Measurements from ENCODE around the gene MAP2K3. TPM values are rescaled to one million over a fixed set of nuclear protein-coding genes. Genes with fewer than 3 reads are reported as not detected.

MAP2K3 gene
- total RNA-seq, 4 donors from 2014 or later, result 44.4 to 148 (median 59.6) TPM

GRCh38 chr17:21251337-21252010 lies 33.0 kb upstream of the MAP2K3 start:
- Histone ChIP-seq H3K27me3 (no peaks in the 10 kb centered on the region), H3K36me3 (no peaks in the 10 kb centered on the region), H3K27ac (no peak overlapping the region), H3K4me1 (peaks cover 4 to 22% (median 18%) of the 10 kb centered on the region in 4 donors), H3K4me3 (no peak overlapping the region), H3K9me3 (no peaks in the 10 kb centered on the region)
- TF ChIP-seq, protein P1, sequence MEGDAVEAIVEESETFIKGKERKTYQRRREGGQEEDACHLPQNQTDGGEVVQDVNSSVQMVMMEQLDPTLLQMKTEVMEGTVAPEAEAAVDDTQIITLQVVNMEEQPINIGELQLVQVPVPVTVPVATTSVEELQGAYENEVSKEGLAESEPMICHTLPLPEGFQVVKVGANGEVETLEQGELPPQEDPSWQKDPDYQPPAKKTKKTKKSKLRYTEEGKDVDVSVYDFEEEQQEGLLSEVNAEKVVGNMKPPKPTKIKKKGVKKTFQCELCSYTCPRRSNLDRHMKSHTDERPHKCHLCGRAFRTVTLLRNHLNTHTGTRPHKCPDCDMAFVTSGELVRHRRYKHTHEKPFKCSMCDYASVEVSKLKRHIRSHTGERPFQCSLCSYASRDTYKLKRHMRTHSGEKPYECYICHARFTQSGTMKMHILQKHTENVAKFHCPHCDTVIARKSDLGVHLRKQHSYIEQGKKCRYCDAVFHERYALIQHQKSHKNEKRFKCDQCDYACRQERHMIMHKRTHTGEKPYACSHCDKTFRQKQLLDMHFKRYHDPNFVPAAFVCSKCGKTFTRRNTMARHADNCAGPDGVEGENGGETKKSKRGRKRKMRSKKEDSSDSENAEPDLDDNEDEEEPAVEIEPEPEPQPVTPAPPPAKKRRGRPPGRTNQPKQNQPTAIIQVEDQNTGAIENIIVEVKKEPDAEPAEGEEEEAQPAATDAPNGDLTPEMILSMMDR (IDR thresholded peaks at IDR 0.05), result no peak
- no peak for TF ChIP-seq POLR2A (IDR thresholded peaks at IDR 0.05)
- no peak for TF ChIP-seq EP300 (IDR thresholded peaks at IDR 0.05; ENCODE audit: low read depth)
- TF ChIP-seq POLR2AphosphoS5 (IDR thresholded peaks at IDR 0.05), result no peak
- intact Hi-C loops (cut with DNase I; ENCODE audit: low total_unique reads) (loop anchor here (2.0 kb wide), 2 partner anchors 29 to 39 kb away; no protein-coding TSS in a partner anchor), in situ Hi-C loops (cut with MboI; ENCODE audit: low pct_ligation_motif_present in 1 of 4, low pct_unique_long_range_greater_than_20kb in 1 of 4, low sequenced_read_pairs in 3 of 4) (loop anchor here in 1 of 4 donors (10.0 to 25.0 kb wide), 2 partner anchors 63 to 261 kb away; no protein-coding TSS in a partner anchor)
- no peak for DNase-seq
- WGBS, 2 donors (ENCODE audit: low coverage in 1 of 2), result 55 to 87% methylated on average over 2 to 15 of the region's 15 CpGs

DNA sequence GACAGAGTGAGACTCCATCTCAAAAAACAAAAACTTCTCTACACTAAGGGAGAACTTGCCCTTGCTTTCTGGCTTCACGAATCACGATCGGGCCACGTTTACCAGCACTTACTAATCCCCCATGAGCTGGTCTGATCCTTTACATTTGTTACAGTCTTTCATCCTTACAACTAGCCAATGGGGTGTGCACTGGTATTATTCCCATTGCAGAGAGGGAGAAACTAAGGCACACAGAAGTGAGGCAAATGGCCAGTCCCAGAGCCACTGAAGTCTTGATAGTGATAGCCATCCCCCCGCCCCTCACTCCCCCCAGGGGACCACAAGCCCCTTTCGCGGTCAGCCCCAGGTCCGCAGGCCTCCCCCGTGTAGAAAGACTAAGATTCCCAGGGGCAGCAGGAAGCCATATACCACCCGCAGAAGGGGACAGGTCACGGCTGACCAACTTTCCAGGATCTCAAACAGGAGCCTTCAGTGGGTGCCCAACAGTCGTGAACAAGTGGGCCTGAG lies 32.2 kb upstream of the MAP2K3 start:
- no peaks in the 10 kb centered on the region for H3K27me3 ChIP-seq
- no peaks in the 10 kb centered on the region for H3K9me3 ChIP-seq
- intact Hi-C loops (cut with DNase I; ENCODE audit: low total_unique reads) (loop anchor here (2.0 kb wide), 2 partner anchors 28 to 40 kb away; no protein-coding TSS in a partner anchor), in situ Hi-C loops (cut with MboI; ENCODE audit: low pct_ligation_motif_present in 1 of 4, low pct_unique_long_range_greater_than_20kb in 1 of 4, low sequenced_read_pairs in 3 of 4) (loop anchor here in 1 of 4 donors (10.0 to 25.0 kb wide), 2 partner anchors 62 to 260 kb away; no protein-coding TSS in a partner anchor)
- H3K36me3 ChIP-seq, result no peaks in the 10 kb centered on the region
- H3K4me3 ChIP-seq, result peak overlapping the region; percentile 59 to 91 (median 70)
- TF ChIP-seq, protein P1 (IDR thresholded peaks at IDR 0.05), result no peak
- TF ChIP-seq POLR2A (IDR thresholded peaks at IDR 0.05), result no peak
- TF ChIP-seq EP300 (IDR thresholded peaks at IDR 0.05; ENCODE audit: low read depth), result no peak
- TF ChIP-seq POLR2AphosphoS5 (IDR thresholded peaks at IDR 0.05), result no peak
- H3K27ac ChIP-seq, result peak overlapping the region; percentile 60 to 72 (median 64)
- WGBS, 2 donors (ENCODE audit: low coverage in 1 of 2), result 32 to 50% methylated on average over 4 to 10 of the region's 12 CpGs
- peaks cover 4 to 22% (median 18%) of the 10 kb centered on the region in 4 donors for H3K4me1 ChIP-seq
- DNase-seq, result no peak

DNA sequence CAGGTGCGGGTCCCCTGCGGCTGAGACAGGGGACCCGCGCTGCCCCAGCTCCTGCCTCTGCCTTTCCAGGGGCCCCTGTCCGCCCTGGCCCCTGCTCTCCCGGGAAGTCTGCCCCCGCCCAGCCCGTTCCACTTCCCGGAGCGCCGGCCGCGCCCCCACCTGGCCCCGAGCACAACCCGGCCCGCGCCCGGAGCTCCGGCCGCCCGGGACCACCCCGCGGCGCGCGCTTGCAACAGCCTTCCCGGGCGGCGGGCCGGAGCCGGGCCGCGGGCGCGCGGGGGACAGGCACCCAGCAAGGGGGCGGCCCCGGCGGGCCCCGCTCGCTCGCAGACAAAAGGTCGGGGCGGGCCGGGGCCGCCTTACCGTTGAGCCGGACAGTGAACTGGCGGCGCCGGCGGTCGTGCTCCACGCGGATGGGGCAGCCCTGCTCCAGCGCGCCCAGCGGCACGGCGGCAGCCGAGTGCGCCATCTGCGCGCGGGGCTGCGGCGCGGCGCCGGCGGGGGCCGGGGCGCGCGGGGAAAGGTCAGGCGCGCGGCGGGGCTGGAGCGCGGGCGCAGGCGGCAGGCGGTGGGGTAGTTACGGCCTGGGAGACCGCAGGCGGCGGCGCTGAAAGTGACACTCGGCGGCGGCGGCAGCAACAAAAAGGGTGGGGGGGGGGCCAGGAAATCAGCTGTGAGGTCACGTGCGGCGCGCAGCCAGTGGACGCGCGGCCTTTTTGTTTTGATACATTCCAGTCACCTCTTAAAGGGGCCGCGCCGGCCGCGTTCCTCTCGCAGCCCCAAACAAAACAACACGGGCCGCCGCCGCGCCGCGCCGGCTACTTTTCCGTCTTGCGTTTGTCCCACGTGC lies 31.5 kb upstream of the MAP2K3 start, which contains the start of gene NATD1:
Gene NATD1, minus strand, starts transcription at position 615 of the 850 bp plus-strand sequence. Its CDS starts 146 bp downstream, at position 469.
- intact Hi-C loops (cut with DNase I; ENCODE audit: low total_unique reads) (loop anchor here (2.0 kb wide), 2 partner anchors 28 to 40 kb away; no protein-coding TSS in a partner anchor), in situ Hi-C loops (cut with MboI; ENCODE audit: low pct_ligation_motif_present in 1 of 4, low pct_unique_long_range_greater_than_20kb in 1 of 4, low sequenced_read_pairs in 3 of 4) (loop anchor here in 1 of 4 donors (10.0 to 25.0 kb wide), 2 partner anchors 62 to 259 kb away; no protein-coding TSS in a partner anchor)
- 1% methylated on average over 17 to 46 of the region's 117 CpGs for WGBS, 2 donors (ENCODE audit: low coverage in 1 of 2)
- H3K27ac ChIP-seq, result peak within 1 kb of the TSS; percentile 60 to 72 (median 64)
- H3K27me3 ChIP-seq, result no peaks in the 10 kb centered on the region
- peaks cover 4 to 22% (median 18%) of the 10 kb centered on the region in 4 donors for H3K4me1 ChIP-seq
- TF ChIP-seq EP300 (IDR thresholded peaks at IDR 0.05; ENCODE audit: low read depth) (no peak), POLR2A (IDR thresholded peaks at IDR 0.05) (peak; percentile 20), POLR2AphosphoS5 (IDR thresholded peaks at IDR 0.05) (peak in 2 of 3 donors; percentile 32 to 36)
- TF ChIP-seq, protein P1 (IDR thresholded peaks at IDR 0.05), result no peak
- peak within 1 kb of the TSS; percentile 59 to 91 (median 70) for H3K4me3 ChIP-seq
- no peaks in the 10 kb centered on the region for H3K36me3 ChIP-seq
- no peaks in the 10 kb centered on the region for H3K9me3 ChIP-seq
- peak; percentile 88 for DNase-seq

Data from transverse colon (tissue), 4 donors.